ENCODE data around the gene NOTCH1.

Gene NOTCH1

GRCh38 chr9:136499935-136500910 lies 45.6 kb downstream of the NOTCH1 start:
- no peak overlapping the region for H3K4me3 ChIP-seq (ENCODE audit: low read depth, low read length)
- H3K36me3 ChIP-seq (ENCODE audit: control insufficient read depth, insufficient read depth, low read length): peaks cover 89% of the 10 kb centered on the region
- no peaks in the 10 kb centered on the region for H3K4me1 ChIP-seq (ENCODE audit: control insufficient read depth, insufficient read depth, low read length)
- H3K9ac ChIP-seq (ENCODE audit: low read depth, low read length): no peak overlapping the region
- no peak overlapping the region for H3K27ac ChIP-seq (ENCODE audit: low read depth, low read length)
- H3K9me3 ChIP-seq (ENCODE audit: control insufficient read depth, insufficient read depth, low read length): no peaks in the 10 kb centered on the region
- no peaks in the 10 kb centered on the region for H3K27me3 ChIP-seq (ENCODE audit: control insufficient read depth, insufficient read depth, low read length)

- no peak overlapping the region for H3K9ac ChIP-seq (ENCODE audit: low read depth, low read length)
- H3K9me3 ChIP-seq (ENCODE audit: control insufficient read depth, insufficient read depth, low read length): no peaks in the 10 kb centered on the region
- H3K4me3 ChIP-seq (ENCODE audit: low read depth, low read length): no peak overlapping the region
- no peaks in the 10 kb centered on the region for H3K4me1 ChIP-seq (ENCODE audit: control insufficient read depth, insufficient read depth, low read length)
- no peaks in the 10 kb centered on the region for H3K27me3 ChIP-seq (ENCODE audit: control insufficient read depth, insufficient read depth, low read length)
- H3K27ac ChIP-seq (ENCODE audit: low read depth, low read length): no peak overlapping the region
- H3K36me3 ChIP-seq (ENCODE audit: control insufficient read depth, insufficient read depth, low read length): peaks cover 83% of the 10 kb centered on the region
Observed at GRCh38 chr9:136499071-136499934, 46.5 kb downstream of the NOTCH1 start.

GRCh38 chr9:136497916-136498695 lies 47.7 kb downstream of the NOTCH1 start:
- Histone ChIP-seq H3K4me3 (ENCODE audit: low read depth, low read length) (no peak overlapping the region), H3K36me3 (ENCODE audit: control insufficient read depth, insufficient read depth, low read length) (peaks cover 71% of the 10 kb centered on the region), H3K4me1 (ENCODE audit: control insufficient read depth, insufficient read depth, low read length) (no peaks in the 10 kb centered on the region), H3K9ac (ENCODE audit: low read depth, low read length) (no peak overlapping the region), H3K9me3 (ENCODE audit: control insufficient read depth, insufficient read depth, low read length) (no peaks in the 10 kb centered on the region), H3K27ac (ENCODE audit: low read depth, low read length) (no peak overlapping the region), H3K27me3 (ENCODE audit: control insufficient read depth, insufficient read depth, low read length) (no peaks in the 10 kb centered on the region)

GRCh38 chr9:136496801-136497620 lies 48.8 kb downstream of the NOTCH1 start:
- Histone ChIP-seq H3K4me3 (ENCODE audit: low read depth, low read length) (no peak overlapping the region), H3K27ac (ENCODE audit: low read depth, low read length) (no peak overlapping the region), H3K36me3 (ENCODE audit: control insufficient read depth, insufficient read depth, low read length) (peaks cover 64% of the 10 kb centered on the region), H3K4me1 (ENCODE audit: control insufficient read depth, insufficient read depth, low read length) (no peaks in the 10 kb centered on the region), H3K27me3 (ENCODE audit: control insufficient read depth, insufficient read depth, low read length) (no peaks in the 10 kb centered on the region), H3K9ac (ENCODE audit: low read depth, low read length) (no peak overlapping the region), H3K9me3 (ENCODE audit: control insufficient read depth, insufficient read depth, low read length) (no peaks in the 10 kb centered on the region)

- no peak overlapping the region for H3K4me3 ChIP-seq (ENCODE audit: low read depth, low read length)
- no peak overlapping the region for H3K27ac ChIP-seq (ENCODE audit: low read depth, low read length)
- peaks cover 56% of the 10 kb centered on the region for H3K36me3 ChIP-seq (ENCODE audit: control insufficient read depth, insufficient read depth, low read length)
- no peaks in the 10 kb centered on the region for H3K9me3 ChIP-seq (ENCODE audit: control insufficient read depth, insufficient read depth, low read length)
- H3K27me3 ChIP-seq (ENCODE audit: control insufficient read depth, insufficient read depth, low read length): no peaks in the 10 kb centered on the region
- H3K9ac ChIP-seq (ENCODE audit: low read depth, low read length): no peak overlapping the region
- H3K4me1 ChIP-seq (ENCODE audit: control insufficient read depth, insufficient read depth, low read length): no peaks in the 10 kb centered on the region
Observed at GRCh38 chr9:136496181-136496580, 49.7 kb downstream of the NOTCH1 start.

- Histone ChIP-seq H3K27me3 (ENCODE audit: control insufficient read depth, insufficient read depth, low read length) (no peaks in the 10 kb centered on the region), H3K4me3 (ENCODE audit: low read depth, low read length) (no peak overlapping the region), H3K27ac (ENCODE audit: low read depth, low read length) (no peak overlapping the region), H3K4me1 (ENCODE audit: control insufficient read depth, insufficient read depth, low read length) (no peaks in the 10 kb centered on the region), H3K9ac (ENCODE audit: low read depth, low read length) (no peak overlapping the region), H3K9me3 (ENCODE audit: control insufficient read depth, insufficient read depth, low read length) (no peaks in the 10 kb centered on the region), H3K36me3 (ENCODE audit: control insufficient read depth, insufficient read depth, low read length) (peaks cover 48% of the 10 kb centered on the region)
Observed at GRCh38 chr9:136495238-136495800, 50.5 kb downstream of the NOTCH1 start.

GRCh38 chr9:136494531-136495215 lies 51.2 kb downstream of the NOTCH1 start:
- H3K36me3 ChIP-seq (ENCODE audit: control insufficient read depth, insufficient read depth, low read length): peaks cover 42% of the 10 kb centered on the region
- H3K27ac ChIP-seq (ENCODE audit: low read depth, low read length): no peak overlapping the region
- no peaks in the 10 kb centered on the region for H3K27me3 ChIP-seq (ENCODE audit: control insufficient read depth, insufficient read depth, low read length)
- no peak overlapping the region for H3K4me3 ChIP-seq (ENCODE audit: low read depth, low read length)
- H3K9me3 ChIP-seq (ENCODE audit: control insufficient read depth, insufficient read depth, low read length): no peaks in the 10 kb centered on the region
- no peaks in the 10 kb centered on the region for H3K4me1 ChIP-seq (ENCODE audit: control insufficient read depth, insufficient read depth, low read length)
- no peak overlapping the region for H3K9ac ChIP-seq (ENCODE audit: low read depth, low read length)

- Histone ChIP-seq H3K9ac (ENCODE audit: low read depth, low read length) (no peak overlapping the region), H3K4me3 (ENCODE audit: low read depth, low read length) (no peak overlapping the region), H3K4me1 (ENCODE audit: control insufficient read depth, insufficient read depth, low read length) (no peaks in the 10 kb centered on the region), H3K27ac (ENCODE audit: low read depth, low read length) (no peak overlapping the region), H3K9me3 (ENCODE audit: control insufficient read depth, insufficient read depth, low read length) (no peaks in the 10 kb centered on the region), H3K27me3 (ENCODE audit: control insufficient read depth, insufficient read depth, low read length) (no peaks in the 10 kb centered on the region), H3K36me3 (ENCODE audit: control insufficient read depth, insufficient read depth, low read length) (peaks cover 35% of the 10 kb centered on the region)
Observed at GRCh38 chr9:136494012-136494411, 51.8 kb downstream of the NOTCH1 start.

GRCh38 chr9:136493567-136493971 lies 52.3 kb downstream of the NOTCH1 start:
- no peaks in the 10 kb centered on the region for H3K9me3 ChIP-seq (ENCODE audit: control insufficient read depth, insufficient read depth, low read length)
- no peaks in the 10 kb centered on the region for H3K27me3 ChIP-seq (ENCODE audit: control insufficient read depth, insufficient read depth, low read length)
- H3K4me1 ChIP-seq (ENCODE audit: control insufficient read depth, insufficient read depth, low read length): no peaks in the 10 kb centered on the region
- H3K9ac ChIP-seq (ENCODE audit: low read depth, low read length): no peak overlapping the region
- peaks cover 31% of the 10 kb centered on the region for H3K36me3 ChIP-seq (ENCODE audit: control insufficient read depth, insufficient read depth, low read length)
- no peak overlapping the region for H3K27ac ChIP-seq (ENCODE audit: low read depth, low read length)
- no peak overlapping the region for H3K4me3 ChIP-seq (ENCODE audit: low read depth, low read length)

Data from HUES48 (cell line).